ENCODE data around the gene DNAAF5.
"Not testable (repeated sequence)": the region's sequence is repeated elsewhere in the genome, so short reads cannot be mapped to it uniquely, and the experiment has no call there.

Gene DNAAF5

DNA sequence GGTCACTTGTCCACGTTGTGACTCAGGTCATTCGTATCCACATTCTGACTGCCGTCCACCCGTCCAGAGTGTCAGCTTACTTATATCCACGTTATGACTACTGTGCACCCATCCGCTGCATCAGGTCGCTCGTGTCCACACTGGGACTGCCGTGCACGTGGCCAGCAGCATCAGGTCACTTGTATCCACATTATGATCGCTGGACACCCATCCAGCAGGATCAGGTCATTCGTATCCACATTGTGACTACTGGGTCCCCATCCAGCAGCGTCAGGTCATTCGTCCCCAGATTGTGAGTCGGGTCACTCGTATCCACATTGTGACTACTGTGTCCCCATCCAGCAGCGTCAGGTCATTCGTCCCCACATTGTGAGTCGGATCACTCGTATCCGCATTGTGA is 58.5 kb downstream of the DNAAF5 start:
- no peak for DNase-seq

DNA sequence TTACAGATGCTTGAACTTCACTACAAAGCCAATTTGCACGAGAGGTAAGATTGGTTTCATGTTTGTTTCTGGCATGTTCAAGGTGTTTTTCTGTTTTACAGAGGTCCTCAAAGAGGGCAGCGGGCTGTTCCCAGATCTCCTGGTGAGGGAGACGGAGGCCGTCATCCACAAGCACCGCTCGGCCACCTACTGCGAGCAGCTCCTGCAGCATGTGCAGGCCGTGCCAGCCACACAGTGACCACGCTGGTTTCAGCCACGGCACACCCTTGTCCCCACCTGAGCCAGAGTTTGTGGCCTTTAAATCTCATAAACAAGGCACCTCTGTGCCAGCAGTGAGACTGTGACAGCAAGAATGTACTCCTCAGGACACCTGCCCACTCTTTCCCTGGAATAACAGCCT is 58.9 kb downstream of the DNAAF5 start:
- DNase-seq = no peak

DNA sequence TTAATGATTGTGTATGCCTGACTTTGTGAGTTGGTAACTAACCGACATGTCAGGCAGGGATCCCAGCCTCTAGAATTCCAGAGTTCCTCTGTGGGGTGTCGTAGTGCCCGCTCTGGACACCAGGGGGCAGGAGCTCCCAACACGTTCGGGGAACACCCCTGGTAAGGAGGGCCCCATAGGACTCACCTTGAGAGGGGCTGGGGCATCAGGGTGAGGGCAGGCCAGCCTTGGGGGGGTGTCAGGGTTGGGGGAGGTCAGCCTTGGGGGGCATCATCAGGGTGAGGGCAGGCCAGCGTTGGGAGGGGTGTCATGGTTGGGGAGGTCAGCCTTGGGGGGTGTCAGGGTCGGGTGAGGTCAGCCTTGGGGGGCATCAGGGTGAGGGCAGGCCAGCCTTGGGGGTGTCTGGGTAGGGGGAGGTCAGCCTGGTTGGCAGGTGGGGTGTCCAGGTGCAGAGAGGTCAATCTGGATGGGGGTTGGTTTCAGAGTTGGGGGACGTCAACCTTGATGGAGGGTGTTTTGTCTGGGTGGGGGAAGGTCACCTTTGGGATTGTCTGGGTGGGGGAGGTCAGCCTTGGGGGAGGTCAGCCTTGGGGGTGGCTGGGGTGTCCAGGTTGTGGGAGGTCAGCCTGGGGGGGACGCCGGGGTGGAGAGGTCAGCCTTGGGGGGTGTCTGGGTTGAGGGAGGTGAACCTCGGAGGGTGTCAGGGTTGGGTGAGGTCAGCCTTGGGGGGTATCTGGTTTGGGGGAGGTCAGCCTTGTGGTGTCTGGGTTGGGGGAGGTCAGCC is 60.2 kb downstream of the DNAAF5 start:
- peak; percentile 29 for DNase-seq

DNA sequence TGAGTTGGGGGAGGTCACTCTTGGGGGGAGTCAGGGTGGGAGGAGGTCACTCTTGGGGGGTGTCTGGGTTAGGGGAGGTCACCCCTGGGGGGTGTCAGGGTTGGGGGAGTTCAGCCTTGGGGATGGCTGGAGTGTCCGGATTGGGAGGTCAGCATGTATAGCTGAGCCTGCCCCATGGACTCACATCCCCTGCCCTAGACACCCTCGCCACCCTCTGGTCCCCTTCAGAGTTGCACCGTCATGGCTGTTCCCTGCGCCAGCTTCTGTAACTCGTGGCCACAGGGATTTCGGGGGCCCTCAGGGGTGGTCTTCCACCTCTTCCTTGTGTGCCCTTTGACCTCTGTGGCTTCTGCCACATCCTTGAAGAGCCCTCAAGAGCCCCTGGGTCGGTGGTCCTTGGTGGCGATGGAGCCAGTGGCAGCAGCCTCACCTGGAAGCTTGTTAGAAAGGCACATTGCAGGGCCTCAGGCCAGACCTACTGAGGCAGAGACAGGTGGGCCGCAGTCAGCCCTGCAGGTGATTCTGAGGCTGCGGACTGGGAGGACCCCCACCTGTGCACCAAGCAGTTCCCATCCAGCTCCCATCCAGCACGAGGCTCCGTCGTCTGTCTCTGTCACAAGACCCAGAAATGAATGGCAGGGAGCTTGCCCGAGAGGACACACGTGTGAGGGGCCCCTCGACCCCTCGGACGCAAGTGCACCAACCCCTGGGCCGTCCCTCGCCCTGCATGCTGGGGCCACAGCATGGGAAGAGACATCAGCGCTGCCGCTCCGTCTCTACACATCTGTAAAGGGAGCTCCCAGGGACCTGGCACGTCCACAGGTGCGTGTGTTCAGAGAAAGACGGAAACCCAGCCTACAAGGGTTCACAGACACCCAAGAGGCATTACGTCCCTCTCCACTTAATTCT is 61.1 kb downstream of the DNAAF5 start:
- DNase-seq = no peak

DNA sequence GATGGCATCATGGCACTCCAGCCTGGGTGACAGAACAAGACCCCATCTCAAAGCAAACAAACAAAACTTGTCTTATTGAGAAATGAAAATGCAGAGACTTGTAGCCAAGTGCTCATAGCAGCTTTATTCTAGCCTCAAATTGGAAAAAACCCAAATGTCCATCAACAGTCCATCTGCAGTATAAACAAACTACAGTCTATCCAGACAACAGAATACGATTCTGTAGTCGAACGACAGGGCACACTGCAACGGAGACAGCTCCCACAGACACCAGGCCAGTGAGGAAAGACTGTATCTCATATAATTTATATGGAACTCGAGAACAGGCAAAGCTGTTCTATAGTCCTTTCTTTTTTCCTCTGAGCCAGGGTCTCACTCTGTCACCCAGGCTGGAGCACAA is 65.0 kb downstream of the DNAAF5 start:
- no peak for DNase-seq

DNA sequence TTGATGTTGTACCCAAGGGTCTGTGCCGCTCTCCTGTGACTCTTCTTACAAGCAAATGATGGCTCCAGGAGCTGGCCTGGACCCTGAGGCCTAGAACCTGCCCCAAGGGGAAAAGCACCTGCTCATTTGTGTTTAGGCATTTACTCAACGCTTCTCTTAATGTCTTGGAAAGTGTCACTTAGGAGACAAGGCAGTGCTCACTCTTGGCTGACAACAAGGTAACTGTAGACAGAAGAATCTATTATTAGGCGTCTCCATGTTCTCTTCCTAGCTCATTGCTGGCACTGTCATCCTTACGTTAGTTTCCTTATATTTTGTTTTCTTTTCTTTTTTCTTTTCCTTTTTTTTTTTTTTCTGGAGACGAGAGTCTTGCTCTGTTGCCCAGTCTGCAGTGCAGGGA is 67.7 kb downstream of the DNAAF5 start:
- DNase-seq = no peak

DNA sequence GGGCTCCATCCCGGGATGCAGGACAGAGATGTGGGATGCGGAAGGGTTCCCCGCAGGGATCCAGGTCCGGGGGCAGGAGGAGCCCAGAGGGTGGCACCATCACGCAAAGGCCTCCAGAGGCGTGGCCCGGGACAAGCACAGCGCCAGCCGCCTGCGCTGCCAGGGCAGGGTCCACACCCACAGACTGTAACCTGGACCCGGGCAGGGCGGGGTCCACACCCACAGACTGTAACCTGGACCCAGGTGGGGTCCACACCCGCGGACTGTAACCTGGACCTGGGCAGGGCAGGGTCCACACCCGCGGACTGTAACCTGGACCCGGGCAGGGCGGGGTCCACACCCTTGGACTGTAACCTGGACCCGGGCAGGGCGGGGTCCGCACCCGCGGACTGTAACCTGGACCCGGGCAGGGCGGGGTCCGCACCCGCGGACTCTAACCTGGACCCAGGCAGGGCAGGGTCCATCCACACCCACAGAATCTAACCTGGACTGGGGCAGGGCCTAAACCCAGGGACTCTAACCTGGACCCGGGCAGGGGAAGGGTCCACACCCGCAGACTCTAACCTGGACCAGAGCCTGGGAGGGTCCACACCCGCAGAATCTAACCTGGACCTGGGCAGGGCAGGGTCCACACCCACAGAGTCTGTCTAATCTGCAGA is 68.3 kb downstream of the DNAAF5 start:
- no peak for DNase-seq

DNA sequence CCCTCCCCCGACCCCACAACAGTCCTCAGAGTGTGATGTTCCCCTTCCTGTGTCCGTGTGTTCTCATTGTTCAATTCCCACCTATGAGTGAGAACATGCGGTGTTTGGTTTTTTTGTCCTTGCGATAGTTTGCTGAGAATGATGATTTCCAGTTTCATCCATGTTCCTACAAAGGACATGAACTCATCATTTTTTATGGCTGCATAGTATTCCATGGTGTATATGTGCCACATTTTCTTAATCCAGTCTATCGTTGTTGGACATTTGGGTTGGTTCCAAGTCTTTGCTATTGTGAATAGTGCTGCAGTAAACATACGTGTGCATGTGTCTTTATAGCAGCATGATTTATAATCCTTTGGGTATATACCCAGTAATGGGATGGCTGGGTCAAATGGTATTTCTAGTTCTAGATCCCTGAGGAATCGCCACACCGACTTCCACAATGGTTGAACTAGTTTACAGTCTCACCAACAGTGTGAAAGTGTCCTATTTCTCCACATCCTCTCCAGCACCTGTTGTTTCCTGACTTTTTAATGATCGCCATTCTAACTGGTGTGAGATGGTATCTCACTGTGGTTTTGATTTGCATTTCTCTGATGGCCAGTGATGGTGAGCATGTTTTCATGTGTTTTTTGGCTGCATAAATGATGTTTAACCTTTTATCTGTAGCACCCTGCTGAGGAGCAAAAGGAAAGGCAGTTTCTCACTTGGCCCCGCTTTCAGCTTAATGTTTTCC is 70.1 kb downstream of the DNAAF5 start:
- not testable (repeated sequence) for DNase-seq

DNA sequence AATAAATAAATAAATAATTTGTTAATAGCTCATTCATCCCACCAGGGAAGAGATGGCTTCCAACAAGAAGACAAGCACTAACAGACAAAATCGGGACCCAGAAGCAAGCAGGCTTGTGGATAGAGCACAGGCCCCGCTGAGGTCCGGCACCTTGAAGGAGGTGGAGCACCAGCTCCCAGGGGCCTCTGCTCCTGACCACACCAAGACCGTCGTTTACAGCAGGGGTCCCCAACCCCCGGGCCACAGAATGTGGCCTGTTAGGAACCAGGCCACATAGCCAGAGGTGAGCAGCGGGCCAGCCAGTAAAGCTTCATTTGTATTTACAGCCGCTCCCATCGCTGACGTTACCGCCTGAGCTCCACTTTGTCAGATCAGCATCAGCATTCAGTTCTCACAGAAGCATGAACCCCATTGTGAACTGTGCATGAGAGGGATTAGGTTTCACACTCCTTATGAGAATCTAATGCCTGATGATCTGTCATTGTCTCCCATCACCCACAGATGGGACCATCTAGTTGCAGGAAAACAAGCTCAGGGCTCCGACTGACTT is 72.5 kb downstream of the DNAAF5 start:
- DNase-seq = no peak

DNA sequence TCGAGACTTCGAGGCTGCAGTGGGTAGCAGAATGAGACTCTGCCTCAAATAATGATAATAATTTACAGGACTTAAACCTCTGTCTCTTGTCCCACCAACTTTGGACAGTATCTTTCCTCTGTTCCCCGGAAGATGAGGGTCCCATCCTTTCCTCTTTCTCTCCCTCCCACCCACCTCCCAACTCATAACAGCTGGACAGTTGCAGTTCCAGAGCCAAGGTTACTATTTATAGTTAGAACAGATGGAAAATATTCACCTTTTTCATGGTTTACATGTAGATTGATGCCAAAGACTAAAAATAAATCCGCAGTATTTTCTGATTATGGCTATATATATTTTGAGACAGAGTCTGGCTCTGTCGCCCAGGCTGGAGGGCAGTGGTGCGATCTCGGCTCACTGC is 74.2 kb downstream of the DNAAF5 start:
- no peak for DNase-seq

DNA sequence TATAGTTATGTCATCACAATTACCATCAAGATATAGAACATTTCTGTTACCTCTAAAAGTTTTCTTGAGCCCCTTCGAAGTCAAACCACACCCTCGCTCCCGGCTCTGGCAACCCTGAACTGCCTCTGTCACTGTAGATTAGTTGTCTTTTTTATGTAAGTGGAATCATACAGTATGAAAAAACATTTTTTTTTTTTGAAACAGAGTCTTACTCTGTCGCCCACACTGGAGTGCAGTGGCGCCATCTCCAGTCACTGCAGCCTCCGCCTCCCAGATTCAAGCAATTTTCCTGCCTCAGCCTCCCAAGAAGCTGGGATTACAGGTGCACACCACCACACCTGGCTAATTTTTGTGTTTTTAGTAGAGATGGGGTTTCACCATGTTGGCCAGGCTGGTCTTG is 74.9 kb downstream of the DNAAF5 start:
- not testable (repeated sequence) for DNase-seq

DNA sequence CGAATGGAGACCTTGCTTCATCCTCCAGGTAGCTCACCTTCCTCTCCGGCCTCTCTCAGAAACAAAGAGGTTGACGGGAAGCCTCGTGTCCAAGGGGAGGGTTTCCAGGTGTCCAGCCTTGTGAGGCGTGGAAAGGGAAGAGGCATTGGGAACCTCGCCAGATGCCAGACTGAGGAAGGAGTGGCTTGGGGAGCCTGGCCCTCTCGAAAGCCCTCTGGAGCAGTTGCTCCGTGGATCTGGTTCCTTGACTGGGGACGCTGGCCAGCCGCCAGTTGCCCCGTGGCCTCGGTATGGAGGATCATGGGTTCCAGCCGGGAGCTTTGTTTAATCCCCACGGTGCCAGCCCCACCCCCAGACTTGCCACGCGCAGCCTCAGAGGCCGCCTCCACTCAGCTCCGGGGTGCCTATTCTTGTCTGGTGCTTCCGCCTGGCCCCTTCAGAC is 75.5 kb downstream of the DNAAF5 start:
- peak; percentile 84 for DNase-seq

DNA sequence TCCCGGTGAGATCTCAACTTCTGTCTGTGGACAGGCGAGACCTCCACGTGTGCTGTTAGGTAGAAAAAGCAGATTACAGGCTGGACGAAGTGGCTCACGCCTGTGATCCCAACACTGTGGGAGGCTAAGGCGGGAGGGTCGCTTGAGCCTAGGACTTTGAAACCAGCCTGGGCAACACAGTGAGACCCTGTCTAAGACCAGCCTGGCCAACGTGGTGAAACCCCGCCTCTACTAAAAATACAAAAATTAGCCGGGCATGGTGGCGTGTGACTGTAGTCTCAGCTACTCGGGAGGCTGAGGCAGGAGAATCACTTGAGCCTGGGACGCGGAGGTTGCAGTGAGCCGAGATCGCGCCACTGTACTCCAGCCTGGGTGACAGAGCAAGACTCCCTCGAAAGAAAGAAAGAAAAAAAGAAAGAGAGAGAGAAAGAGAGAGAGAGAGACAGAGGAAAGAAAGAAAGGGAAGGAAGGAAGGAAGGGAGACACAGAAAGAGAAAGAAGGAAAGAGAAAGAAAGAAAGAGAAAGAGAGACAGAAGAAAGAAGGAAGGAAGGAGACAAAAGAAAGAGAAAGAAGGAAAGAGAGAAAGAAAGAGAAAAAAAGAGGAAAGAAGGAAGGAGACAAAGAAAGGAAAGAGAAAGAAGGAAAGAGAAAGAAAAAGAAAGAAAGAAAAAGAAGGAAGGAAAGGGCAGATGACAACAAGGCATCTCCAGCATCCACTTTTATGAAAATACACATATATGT is 76.2 kb downstream of the DNAAF5 start:
- DNase-seq = no peak

DNA sequence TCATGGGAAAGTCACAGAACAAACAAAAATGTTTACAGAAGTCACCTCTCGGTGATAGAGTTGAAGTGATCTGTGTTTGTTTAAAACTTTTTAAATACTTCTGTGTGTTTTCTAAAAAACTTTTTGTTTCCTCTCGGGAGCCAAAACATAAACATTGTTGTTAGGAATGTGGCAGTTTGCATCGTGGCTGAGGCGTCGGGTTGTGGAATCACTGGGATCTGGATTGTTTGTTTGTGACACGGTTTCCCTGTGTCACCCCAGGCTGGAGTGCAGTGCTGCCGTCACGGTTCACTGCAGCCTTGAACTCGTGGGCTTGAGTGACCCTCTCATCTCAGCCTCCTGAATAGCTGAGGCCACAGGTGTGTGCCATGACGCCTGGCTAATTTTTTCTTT is 76.7 kb downstream of the DNAAF5 start:
- no peak for DNase-seq

DNA sequence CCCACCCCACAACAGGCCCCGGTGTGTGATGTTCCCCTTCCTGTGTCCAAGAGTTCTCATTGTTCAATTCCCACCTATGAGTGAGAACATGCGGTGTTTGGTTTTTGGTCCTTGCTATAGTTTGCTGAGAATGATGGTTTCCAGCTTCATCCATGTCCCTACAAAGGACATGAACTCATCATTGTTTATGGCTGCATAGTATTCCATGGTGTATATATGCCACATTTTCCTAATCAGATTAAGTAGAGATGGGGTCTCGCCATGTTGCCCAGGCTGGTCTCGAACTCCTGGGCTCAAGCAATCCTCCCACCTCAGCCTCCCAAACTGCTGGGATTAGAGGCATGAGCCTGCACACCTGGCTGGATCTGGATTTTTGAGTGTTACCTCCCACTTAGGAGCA is 77.3 kb downstream of the DNAAF5 start:
- DNase-seq = not testable (repeated sequence)

DNA sequence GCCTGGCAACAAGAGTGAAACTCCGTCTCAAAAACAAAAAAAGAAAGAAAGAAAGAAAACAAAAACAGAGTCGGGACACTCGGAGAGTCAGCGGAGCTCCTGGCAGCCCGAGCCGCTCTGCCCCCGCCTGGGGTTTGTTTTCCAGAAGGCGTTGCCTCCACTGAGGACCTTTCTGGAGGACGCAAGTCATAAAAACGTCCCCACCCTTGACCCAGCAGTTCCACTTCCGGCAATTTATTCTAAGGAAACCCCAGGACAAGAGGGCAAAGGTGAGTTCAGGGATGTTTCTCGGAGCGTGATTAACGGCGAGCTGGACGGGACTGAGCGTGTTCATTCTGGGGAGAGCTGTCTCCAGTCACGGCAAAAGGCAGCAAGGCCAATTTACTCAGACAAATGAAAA is 78.8 kb downstream of the DNAAF5 start:
- DNase-seq = no peak

DNA sequence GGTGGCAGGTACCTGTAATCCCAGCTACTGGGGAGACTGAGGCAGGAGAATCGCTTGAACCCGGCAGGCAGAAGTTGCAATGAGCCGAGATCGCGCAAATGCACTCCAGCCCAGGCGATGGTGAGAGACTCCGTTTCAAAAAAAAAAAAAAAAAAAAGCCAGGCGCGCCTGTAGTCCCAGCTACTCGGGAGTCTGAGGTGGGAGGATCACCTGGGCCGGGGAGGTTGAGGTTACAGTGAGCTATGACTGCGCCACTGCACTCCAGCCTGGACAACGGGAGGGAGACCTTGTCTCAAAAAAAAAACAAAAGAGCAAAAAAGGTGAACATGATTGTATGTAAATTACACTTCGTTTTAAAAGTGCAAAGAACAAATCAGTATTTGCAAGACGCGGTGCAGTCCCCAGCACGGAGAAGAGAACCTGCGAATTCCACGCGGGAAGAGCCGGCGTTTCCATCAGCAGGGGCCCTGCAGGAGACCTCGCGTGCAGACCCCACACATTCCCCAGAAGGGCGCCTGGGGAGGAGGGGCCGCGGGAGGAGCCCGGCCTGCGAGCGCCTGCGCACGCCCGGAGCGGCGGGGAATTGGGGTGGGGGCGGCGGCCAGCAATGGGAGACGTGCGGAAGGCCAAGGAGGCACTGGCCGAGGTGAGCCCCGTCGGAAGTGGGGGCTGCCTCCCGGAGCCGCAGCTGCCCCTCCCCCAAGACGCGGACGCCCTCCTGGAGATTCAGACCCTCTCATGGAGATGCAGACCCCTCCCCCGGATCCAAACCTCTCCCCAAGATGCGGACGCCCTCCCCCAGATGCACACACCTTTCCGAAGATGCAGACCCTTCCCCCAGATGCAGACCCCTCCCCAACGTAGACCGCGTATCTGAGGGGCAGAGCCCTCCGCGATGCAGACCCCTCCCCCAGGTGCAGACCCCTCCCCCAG is 89.1 kb downstream of the DNAAF5 start:
- peak; percentile 46 for DNase-seq

DNA sequence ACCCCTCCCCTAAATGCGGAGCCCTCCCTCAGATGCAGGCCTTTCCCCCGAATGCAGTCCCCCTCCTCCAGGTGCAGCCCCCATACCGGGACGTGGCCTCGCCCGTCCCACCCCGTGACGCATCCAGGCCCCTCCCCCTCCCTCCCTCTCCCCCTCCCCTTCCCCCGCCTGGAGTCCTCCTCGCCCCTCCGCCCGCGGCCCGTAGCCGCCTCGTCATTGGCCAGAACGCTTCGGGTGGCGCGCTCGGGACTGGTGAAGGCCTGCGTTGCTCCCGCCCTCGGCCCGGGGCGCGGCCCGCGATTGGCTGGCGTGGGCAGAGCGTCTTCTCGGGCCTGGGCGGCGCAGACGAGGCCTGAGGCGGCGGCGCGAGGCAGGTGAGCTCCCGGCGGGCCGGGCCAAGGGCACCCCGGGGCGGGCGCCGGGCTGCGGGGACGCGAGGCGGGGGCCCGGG is 89.8 kb downstream of the DNAAF5 start:
- peak; percentile 93 for DNase-seq

DNA sequence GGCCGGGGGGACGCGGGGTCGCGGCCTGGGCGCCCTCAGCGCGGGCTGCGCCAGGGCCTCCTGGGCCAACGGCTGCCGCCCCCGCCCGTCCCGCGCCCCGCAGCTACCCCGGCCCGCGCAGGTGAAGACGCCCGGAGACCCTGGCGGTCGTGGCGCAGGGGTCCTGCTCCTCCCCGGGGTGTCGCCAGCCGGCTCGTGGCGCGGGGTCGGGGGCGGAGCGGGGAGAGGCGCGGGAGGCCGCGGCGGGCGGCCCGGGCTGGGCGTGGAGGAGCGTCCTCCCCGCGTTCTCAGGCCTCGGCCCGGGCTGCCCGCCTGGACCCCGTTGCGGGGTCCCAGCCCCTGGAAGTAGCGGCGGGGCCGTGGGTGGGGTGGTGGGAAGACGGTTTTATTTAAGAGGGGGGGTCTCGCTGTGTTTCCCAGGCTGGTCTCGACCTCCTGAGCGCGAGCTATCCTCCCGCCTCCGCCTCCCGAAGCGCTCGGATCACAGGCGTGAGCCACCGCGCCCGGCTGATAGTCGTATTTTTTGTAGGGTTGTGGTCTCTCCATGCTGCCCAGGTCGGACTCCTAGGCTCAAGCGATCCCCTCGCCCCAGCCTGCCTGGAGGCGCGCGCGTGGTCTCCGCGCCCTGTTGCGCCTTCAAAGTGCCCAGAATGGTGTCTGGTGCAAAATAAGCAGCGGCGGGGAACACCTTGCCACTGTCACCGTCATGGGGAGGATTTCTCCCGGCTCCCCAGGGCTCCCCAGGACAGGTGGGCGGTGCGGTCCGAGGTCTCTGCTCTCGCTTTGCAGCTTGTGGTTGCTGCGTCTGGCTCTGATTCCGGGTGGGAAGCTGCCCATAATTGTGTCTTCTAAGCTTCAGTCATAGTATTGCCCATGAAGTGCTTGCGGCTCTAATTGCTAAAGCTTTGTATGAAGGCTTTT is 90.5 kb downstream of the DNAAF5 start:
- DNase-seq = peak; percentile 24

All from DMS79 (cell line).